Measurements from ENCODE around the gene GBX2. TPM values are rescaled to one million over a fixed set of nuclear protein-coding genes. Genes with fewer than 3 reads are reported as not detected.

The GBX2 gene
- total and polyA plus RNA-seq, 2 experiments from 2014 or later, result not detected

- 0 out of 2 replicates have a peak overlapping the region, but pooled peaks have one; percentile 0 for H3K27ac ChIP-seq
- H3K9me3 ChIP-seq (ENCODE audit: low read depth), result no peaks in the 10 kb centered on the region
- DNase-seq, result peak; percentile 57
- H3K9ac ChIP-seq, result peak overlapping the region; percentile 32; the same call in 1 of the 2 replicates
- no peaks in the 10 kb centered on the region for H3K9me2 ChIP-seq (ENCODE audit: insufficient read depth)
- peak overlapping the region; percentile 63 for H3K4me2 ChIP-seq (ENCODE audit: unreplicated experiment)
- in situ Hi-C loops (cut with MboI), result loop anchor here (10.0 to 25.0 kb wide), 2 partner anchors 405 to 1042 kb away; no protein-coding TSS in a partner anchor
- H3F3A ChIP-seq (ENCODE audit: insufficient read depth), result peaks cover 25% of the 10 kb centered on the region
- peak; percentile 94 for TF ChIP-seq EZH2 (IDR thresholded peaks at IDR 0.05; ENCODE audit: insufficient read depth, poor library complexity, severe bottlenecking)
- TF ChIP-seq EZH2phosphoT487 (IDR thresholded peaks at IDR 0.05; ENCODE audit: insufficient read depth, low read depth), result no peak
- H2AFZ ChIP-seq, result peak overlapping the region; percentile 63
- H3K27me3 ChIP-seq (replicated peaks; ENCODE audit: insufficient read depth), result peaks cover 21% of the 10 kb centered on the region
- peak overlapping the region; percentile 61 for H3K4me3 ChIP-seq
- peaks cover 28% of the 10 kb centered on the region for H3K4me1 ChIP-seq (ENCODE audit: insufficient read depth)
- 4 to 8% methylated on average over 40 to 59 of the region's 59 CpGs for WGBS, 2 experiments (ENCODE audit: low coverage in 1 of 2, low lambda C conversion rate in 2 of 2, missing lambda C conversion rate in 2 of 2)
- no peaks in the 10 kb centered on the region for H4K20me1 ChIP-seq (ENCODE audit: insufficient read depth)
- no peaks in the 10 kb centered on the region for H3K79me2 ChIP-seq (ENCODE audit: insufficient read depth)
- no peaks in the 10 kb centered on the region for H3K36me3 ChIP-seq (ENCODE audit: low read depth)
These were observed 11.3 kb upstream of the GBX2 start for GRCh38 chr2:236179236-236180075.

- WGBS, 2 experiments (ENCODE audit: low coverage in 1 of 2, low lambda C conversion rate in 2 of 2, missing lambda C conversion rate in 2 of 2), result 9 to 14% methylated on average over 15 of the region's 15 CpGs
- no peaks in the 10 kb centered on the region for H3K9me3 ChIP-seq (ENCODE audit: low read depth)
- no peaks in the 10 kb centered on the region for H3K79me2 ChIP-seq (ENCODE audit: insufficient read depth)
- no peaks in the 10 kb centered on the region for H4K20me1 ChIP-seq (ENCODE audit: insufficient read depth)
- DNase-seq, result peak; percentile 36
- H2AFZ ChIP-seq, result peak overlapping the region; percentile 63
- TF ChIP-seq EZH2 (IDR thresholded peaks at IDR 0.05; ENCODE audit: insufficient read depth, poor library complexity, severe bottlenecking) (no peak), EZH2phosphoT487 (IDR thresholded peaks at IDR 0.05; ENCODE audit: insufficient read depth, low read depth) (no peak)
- in situ Hi-C loops (cut with MboI), result loop anchor here (25.0 kb wide), 1 partner anchor 1042 kb away; no protein-coding TSS in a partner anchor
- peaks cover 25% of the 10 kb centered on the region for H3F3A ChIP-seq (ENCODE audit: insufficient read depth)
- H3K9me2 ChIP-seq (ENCODE audit: insufficient read depth), result no peaks in the 10 kb centered on the region
- H3K4me2 ChIP-seq (ENCODE audit: unreplicated experiment), result peak overlapping the region; percentile 63
- peak overlapping the region; percentile 32; the same call in 1 of the 2 replicates for H3K9ac ChIP-seq
- peaks cover 28% of the 10 kb centered on the region for H3K4me1 ChIP-seq (ENCODE audit: insufficient read depth)
- H3K27me3 ChIP-seq (replicated peaks; ENCODE audit: insufficient read depth), result peaks cover 27% of the 10 kb centered on the region
- no peak overlapping the region for H3K27ac ChIP-seq
- no peaks in the 10 kb centered on the region for H3K36me3 ChIP-seq (ENCODE audit: low read depth)
- H3K4me3 ChIP-seq, result peak overlapping the region; percentile 61
These were observed 10.7 kb upstream of the GBX2 start for GRCh38 chr2:236178890-236179235.

DNA sequence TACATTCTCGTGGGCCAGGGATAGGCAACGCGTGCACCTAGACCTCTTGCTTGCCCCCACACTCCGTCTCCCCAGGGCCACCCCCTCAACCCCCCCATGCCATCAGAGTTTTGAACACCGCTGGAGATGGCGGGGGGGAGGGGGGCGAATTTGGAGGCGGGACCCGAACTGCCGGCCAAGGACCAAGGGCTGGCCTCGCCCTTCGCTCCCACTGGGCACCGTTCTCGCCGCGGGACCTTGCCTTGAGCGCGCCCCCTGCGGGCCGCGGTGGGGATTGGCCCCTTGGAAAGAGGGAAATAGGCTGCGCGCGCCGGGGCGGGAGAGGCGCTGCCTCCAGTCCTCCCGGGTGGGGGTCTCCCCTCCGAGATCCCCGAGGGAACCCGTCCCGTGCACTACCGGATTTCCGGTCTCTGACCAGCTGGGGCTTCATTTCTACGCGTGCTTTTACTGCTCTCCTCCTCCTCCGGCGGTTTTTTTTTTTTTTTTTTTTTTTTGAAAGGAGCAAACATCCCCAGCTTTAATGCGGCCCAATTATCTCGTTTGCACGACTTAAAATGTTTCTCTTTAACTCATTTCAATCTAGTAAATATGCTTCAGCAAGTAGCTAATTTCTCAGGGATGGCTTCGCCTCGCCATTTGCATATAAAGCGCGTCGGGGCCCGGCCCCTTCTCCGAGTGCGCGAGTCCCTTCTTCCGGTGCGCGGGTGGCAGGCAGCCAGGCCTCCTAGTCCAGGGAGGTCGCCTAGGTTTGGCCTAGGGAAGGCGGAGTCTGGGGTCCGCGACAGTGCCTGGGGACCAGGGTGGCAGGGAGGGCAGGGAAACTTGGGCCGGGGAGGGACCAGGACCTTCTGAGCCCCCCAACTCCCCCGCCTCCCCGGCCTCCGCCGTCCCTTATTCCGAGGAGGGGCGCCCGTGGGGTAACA lies 10.0 kb upstream of the GBX2 start:
- H3K9ac ChIP-seq, result peak overlapping the region; percentile 32; the same call in 1 of the 2 replicates
- no peaks in the 10 kb centered on the region for H3K9me2 ChIP-seq (ENCODE audit: insufficient read depth)
- peaks cover 25% of the 10 kb centered on the region for H3F3A ChIP-seq (ENCODE audit: insufficient read depth)
- H3K4me1 ChIP-seq (ENCODE audit: insufficient read depth), result peaks cover 28% of the 10 kb centered on the region
- no peaks in the 10 kb centered on the region for H3K9me3 ChIP-seq (ENCODE audit: low read depth)
- in situ Hi-C loops (cut with MboI), result loop anchor here (25.0 kb wide), 1 partner anchor 1041 kb away; no protein-coding TSS in a partner anchor
- no peaks in the 10 kb centered on the region for H3K79me2 ChIP-seq (ENCODE audit: insufficient read depth)
- H3K4me3 ChIP-seq, result peak overlapping the region; percentile 61
- H3K4me2 ChIP-seq (ENCODE audit: unreplicated experiment), result peak overlapping the region; percentile 63
- DNase-seq, result peak; percentile 77
- no peaks in the 10 kb centered on the region for H4K20me1 ChIP-seq (ENCODE audit: insufficient read depth)
- WGBS, 2 experiments (ENCODE audit: low coverage in 1 of 2, low lambda C conversion rate in 2 of 2, missing lambda C conversion rate in 2 of 2), result 7 to 14% methylated on average over 37 to 64 of the region's 65 CpGs
- H3K27ac ChIP-seq, result no peak overlapping the region
- peak overlapping the region; percentile 63 for H2AFZ ChIP-seq
- H3K36me3 ChIP-seq (ENCODE audit: low read depth), result no peaks in the 10 kb centered on the region
- no peak for TF ChIP-seq EZH2 (IDR thresholded peaks at IDR 0.05; ENCODE audit: insufficient read depth, poor library complexity, severe bottlenecking)
- TF ChIP-seq EZH2phosphoT487 (IDR thresholded peaks at IDR 0.05; ENCODE audit: insufficient read depth, low read depth), result no peak
- peaks cover 28% of the 10 kb centered on the region for H3K27me3 ChIP-seq (replicated peaks; ENCODE audit: insufficient read depth)

GRCh38 chr2:236177604-236177966 lies 9.4 kb upstream of the GBX2 start:
- WGBS, 2 experiments (ENCODE audit: low coverage in 1 of 2, low lambda C conversion rate in 2 of 2, missing lambda C conversion rate in 2 of 2), result 13 to 15% methylated on average over 20 of the region's 20 CpGs
- Histone ChIP-seq H3K9me3 (ENCODE audit: low read depth) (no peaks in the 10 kb centered on the region), H4K20me1 (ENCODE audit: insufficient read depth) (no peaks in the 10 kb centered on the region), H3K4me2 (ENCODE audit: unreplicated experiment) (peak overlapping the region; percentile 63), H3K27ac (no peak overlapping the region), H3K4me1 (ENCODE audit: insufficient read depth) (peaks cover 28% of the 10 kb centered on the region), H3K27me3 (replicated peaks; ENCODE audit: insufficient read depth) (peaks cover 28% of the 10 kb centered on the region), H3K36me3 (ENCODE audit: low read depth) (no peaks in the 10 kb centered on the region), H3K9me2 (ENCODE audit: insufficient read depth) (no peaks in the 10 kb centered on the region), H3K4me3 (peak overlapping the region; percentile 61), H3K79me2 (ENCODE audit: insufficient read depth) (no peaks in the 10 kb centered on the region), H2AFZ (peak overlapping the region; percentile 63), H3K9ac (no peak overlapping the region), H3F3A (ENCODE audit: insufficient read depth) (peaks cover 25% of the 10 kb centered on the region)
- DNase-seq, result peak; percentile 75
- in situ Hi-C loops (cut with MboI), result loop anchor here (25.0 kb wide), 1 partner anchor 1040 kb away; no protein-coding TSS in a partner anchor
- TF ChIP-seq EZH2phosphoT487 (IDR thresholded peaks at IDR 0.05; ENCODE audit: insufficient read depth, low read depth), result no peak
- TF ChIP-seq EZH2 (IDR thresholded peaks at IDR 0.05; ENCODE audit: insufficient read depth, poor library complexity, severe bottlenecking), result no peak
